ENCODE data around the gene IL1RN.

GRCh38 chr2:113098041-113098440, 29.4 kb upstream of the IL1RN start:
- no peak for TF ChIP-seq POLR2A (IDR thresholded peaks at IDR 0.05)
- no peak for TF ChIP-seq CTCF (IDR thresholded peaks at IDR 0.05)

Measured in uterus (tissue), 2 donors.